DMS114 treated with DMSO at 0.1 percent for 48 hours (cell line): ENCODE data around the gene KCNJ10.

ENCODE experiments used
- DNase-seq: peaks from one replicate; lab custom pipeline; 2025; ENCODE audit not compliant: unreplicated experiment; lab: John Stamatoyannopoulos, UW

KCNJ10 gene

GRCh38 chr1:160099716-160100375 lies 29.9 kb upstream of the KCNJ10 start:
- DNase-seq: no peak

GRCh38 chr1:160098852-160099561 lies 29.0 kb upstream of the KCNJ10 start:
- DNase-seq: peak; percentile 92

- DNase-seq: peak; percentile 75
These were observed 28.2 kb upstream of the KCNJ10 start, which contains the start of gene IGSF8 for GRCh38 chr1:160097911-160098851. Gene IGSF8, minus strand, starts transcription at chr1:160098619. Its CDS starts 147 bp downstream, at chr1:160098472.

GRCh38 chr1:160097151-160097910 lies 27.4 kb upstream of the KCNJ10 start:
- no peak for DNase-seq

- no peak for DNase-seq
These were observed 26.5 kb upstream of the KCNJ10 start for GRCh38 chr1:160096274-160097116.

GRCh38 chr1:160095382-160096105 lies 25.6 kb upstream of the KCNJ10 start:
- no peak for DNase-seq

- DNase-seq: no peak
These were observed 24.8 kb upstream of the KCNJ10 start for GRCh38 chr1:160094806-160095205.

- DNase-seq: no peak
These were observed 24.3 kb upstream of the KCNJ10 start for GRCh38 chr1:160094291-160094625.

GRCh38 chr1:160093624-160094290 lies 23.8 kb upstream of the KCNJ10 start:
- DNase-seq: no peak

- no peak for DNase-seq
These were observed 23.1 kb upstream of the KCNJ10 start for GRCh38 chr1:160093069-160093395.

- no peak for DNase-seq
These were observed 22.6 kb upstream of the KCNJ10 start for GRCh38 chr1:160092366-160093068.

GRCh38 chr1:160091666-160092223 lies 21.8 kb upstream of the KCNJ10 start:
- no peak for DNase-seq

- no peak for DNase-seq
These were observed 20.8 kb upstream of the KCNJ10 start for GRCh38 chr1:160090760-160091159.

GRCh38 chr1:160089883-160090282 lies 19.9 kb upstream of the KCNJ10 start:
- no peak for DNase-seq

- DNase-seq: no peak
These were observed 17.2 kb upstream of the KCNJ10 start for GRCh38 chr1:160087118-160087662.

GRCh38 chr1:160086456-160086892 lies 16.5 kb upstream of the KCNJ10 start:
- DNase-seq: no peak

- DNase-seq: peak; percentile 70
These were observed 15.9 kb upstream of the KCNJ10 start for GRCh38 chr1:160085686-160086455.
